ENCODE measurements around the gene FRK.

GRCh38 chr6:116036075-116036773, 24.5 kb downstream of the FRK start:
- TF ChIP-seq CTCF (IDR thresholded peaks at IDR 0.05) (no peak), POLR2A (IDR thresholded peaks at IDR 0.05) (no peak)

Data from lower leg skin (tissue), 3 donors.